IPS-NIHi7 (cell line): Measurements from ENCODE around the gene SLN.
A peak's percentile ranks its signal among the peaks of the same experiment; 100 is the strongest.

Experiments
- DNase-seq: peaks from one replicate; pipeline ENCODE4 v3.0.0; 2012; ENCODE audit warnings: mixed read lengths; ENCODE audit errors: extremely low spot score

Gene SLN

GRCh38 chr11:107719557-107720302 is 7.9 kb upstream of the SLN start:
- no peak for DNase-seq

DNA sequence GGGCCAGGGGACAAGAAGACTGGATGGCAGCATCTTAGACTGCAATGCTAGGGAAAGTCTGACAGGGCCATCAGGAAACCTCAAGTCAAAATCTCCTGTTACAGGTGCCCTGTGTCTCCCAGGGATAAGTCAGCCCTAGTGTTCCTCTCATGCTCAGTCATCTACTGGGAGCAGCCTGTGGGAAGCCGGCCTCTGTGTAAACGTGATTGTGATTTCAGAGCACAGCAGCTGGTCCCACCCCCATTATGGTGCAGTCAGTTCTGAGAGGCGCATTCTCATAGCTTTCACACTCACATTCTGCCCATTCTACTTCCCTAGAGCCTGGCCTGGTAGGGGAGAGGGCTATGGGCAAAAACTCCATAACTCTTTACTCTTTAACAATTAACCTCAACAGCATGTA is 7.2 kb upstream of the SLN start:
- DNase-seq = no peak

GRCh38 chr11:107716884-107717532 is 5.2 kb upstream of the SLN start:
- DNase-seq = no peak

DNA sequence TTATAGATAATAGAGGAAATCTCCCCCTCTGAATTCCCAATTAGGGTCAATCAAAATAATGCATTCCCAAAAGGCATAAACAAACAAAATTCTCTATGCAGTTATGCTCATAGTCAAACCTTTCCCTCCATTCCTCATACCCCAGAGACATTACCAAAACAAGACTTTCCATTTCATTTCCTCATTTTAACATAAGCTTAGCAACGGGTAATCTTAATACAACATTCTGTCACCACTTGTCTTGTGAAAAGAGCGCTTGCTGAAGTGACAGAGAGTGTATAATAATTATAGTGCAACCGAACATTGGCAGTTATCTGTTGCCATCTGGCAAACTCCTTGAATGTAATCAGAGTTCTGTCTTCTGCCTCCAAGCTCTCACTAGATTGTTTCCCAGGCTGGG is 1.2 kb upstream of the SLN start:
- no peak for DNase-seq

GRCh38 chr11:107710301-107710700 is 1.6 kb downstream of the SLN start:
- no peak for DNase-seq

- no peak for DNase-seq
Observed at GRCh38 chr11:107708792-107709191, 3.1 kb downstream of the SLN start.

DNA sequence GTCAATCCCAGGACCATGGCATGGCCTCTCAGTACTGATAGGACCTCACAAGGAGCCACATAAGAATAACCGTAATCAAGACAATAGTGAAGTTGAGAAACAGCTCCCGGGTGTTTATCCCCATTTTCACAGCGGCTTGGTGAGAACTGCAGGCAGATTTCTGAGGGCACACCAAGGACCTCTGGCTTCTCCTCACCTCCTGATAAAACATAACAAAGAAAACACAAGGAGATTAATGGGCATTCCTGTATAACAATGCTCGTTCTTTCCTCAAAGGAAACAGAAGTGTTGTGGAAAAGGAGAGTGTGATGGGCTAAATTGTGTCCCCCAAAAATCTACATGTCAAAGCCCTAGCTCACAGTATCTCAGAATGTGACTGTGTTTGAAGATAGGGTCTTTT is 4.0 kb downstream of the SLN start:
- peak; percentile 26 for DNase-seq

DNA sequence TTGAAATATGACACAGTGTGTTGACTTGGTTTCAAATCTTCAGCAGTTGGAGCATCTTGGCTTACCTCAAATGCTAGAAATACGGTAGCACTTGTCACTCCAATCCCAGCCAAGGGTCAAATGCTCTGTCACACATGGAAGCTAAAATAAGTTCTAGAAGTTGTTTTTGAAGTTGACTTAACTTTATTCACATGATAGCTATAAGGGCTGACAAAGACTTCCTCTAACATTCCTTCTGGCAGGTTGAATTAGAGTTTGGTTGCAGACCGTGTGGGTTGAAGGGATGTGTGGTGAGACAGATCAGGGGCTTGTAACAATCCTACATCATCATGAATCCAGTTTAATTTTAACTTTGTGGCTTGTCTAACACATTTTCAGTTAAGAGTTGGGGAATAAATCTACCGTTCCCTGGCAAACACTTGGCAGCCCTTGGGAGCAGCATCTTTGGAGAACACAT is 4.6 kb downstream of the SLN start:
- DNase-seq = no peak

GRCh38 chr11:107706531-107706930 is 5.3 kb downstream of the SLN start:
- DNase-seq = no peak

DNA sequence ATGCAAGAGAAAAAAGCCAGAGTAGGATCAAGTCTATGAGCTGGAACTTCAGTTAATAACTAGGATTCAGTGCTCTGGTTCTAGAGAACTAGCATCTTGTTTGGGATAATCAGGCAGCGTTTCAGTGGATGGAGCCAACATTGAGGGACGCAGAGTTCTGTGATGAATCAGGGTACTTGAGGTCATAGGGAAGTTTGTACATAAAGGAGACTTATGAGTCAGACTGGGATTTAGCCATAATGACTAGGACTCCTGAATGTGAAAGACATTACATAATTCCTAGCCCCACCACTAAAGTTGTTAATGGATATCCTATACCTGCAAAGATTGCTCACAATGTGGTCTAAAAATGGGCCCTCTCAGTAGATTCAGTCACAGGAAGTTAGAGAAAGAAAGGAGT is 6.8 kb downstream of the SLN start:
- DNase-seq = no peak

GRCh38 chr11:107704451-107704850 is 7.4 kb downstream of the SLN start:
- DNase-seq = no peak

DNA sequence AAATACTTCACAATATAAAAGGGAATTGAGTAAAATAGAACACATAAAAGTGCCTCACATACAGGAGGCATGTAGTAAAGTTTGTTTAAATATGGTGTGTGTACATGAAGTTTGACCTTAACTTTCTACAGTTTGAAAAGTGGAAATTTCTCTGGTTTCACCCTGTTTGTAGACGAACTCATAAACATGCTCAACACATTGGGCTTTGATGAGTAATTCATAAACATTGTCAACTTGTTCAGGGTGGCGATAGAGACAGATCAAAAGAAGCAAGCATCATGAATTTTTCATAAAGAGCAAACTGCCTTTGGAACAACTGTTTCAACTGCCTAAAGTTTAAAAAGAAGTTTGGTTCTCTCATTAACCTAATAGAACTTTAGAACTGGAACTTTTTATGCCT is 9.1 kb downstream of the SLN start:
- no peak for DNase-seq

DNA sequence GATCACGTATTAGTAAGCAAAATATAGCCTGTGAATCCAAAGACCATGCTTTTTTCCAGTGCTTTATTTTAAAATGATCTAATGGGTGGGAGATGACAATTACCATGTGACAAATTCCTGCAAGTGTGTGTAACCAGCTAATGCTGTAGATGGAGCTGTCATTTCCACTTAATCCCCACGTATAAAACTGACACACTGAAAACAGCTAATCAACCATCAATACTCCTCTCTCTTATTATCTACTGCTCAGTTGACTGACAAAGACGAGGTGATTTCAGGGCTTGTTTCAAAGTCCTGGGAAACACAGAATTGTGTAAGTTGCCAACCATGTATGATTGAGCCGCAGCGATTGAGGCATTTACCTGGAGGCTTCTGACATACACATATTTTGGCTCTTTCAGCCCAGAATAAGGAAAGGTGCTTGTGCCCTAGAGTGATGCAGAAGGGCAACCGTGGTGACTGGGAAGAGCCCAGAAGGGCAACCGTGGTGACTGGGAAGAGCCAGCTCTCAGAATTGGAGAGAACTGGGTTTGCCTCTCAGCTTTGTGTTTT is 9.7 kb downstream of the SLN start:
- no peak for DNase-seq

- DNase-seq = no peak
Observed at GRCh38 chr11:107699371-107700285, 12.2 kb downstream of the SLN start.

GRCh38 chr11:107697291-107697690 is 14.6 kb downstream of the SLN start:
- no peak for DNase-seq

DNA sequence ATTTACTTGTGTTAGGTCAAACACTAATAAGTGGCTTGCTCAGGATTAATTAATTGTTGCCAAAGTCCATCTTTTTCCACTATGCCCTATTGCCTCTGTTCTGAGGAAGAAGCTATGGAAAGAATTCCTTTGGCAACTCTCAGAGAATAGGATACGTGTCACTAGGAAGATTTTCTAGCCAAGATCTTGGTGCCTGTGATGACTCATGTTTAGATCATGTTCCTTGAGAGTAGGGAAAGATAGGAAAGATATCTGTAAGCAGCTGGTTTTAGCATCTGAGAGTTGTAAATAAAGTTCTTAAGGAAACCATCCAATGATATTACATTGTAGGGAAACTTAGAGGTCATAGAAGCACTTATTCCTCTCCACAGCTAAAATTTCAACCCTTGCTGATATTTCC is 15.7 kb downstream of the SLN start:
- no peak for DNase-seq

- no peak for DNase-seq
Observed at GRCh38 chr11:107695446-107695845, 16.4 kb downstream of the SLN start.

GRCh38 chr11:107691000-107691750 is 20.7 kb downstream of the SLN start:
- DNase-seq = no peak

GRCh38 chr11:107689317-107690202 is 22.3 kb downstream of the SLN start:
- DNase-seq = peak; percentile 65

DNA sequence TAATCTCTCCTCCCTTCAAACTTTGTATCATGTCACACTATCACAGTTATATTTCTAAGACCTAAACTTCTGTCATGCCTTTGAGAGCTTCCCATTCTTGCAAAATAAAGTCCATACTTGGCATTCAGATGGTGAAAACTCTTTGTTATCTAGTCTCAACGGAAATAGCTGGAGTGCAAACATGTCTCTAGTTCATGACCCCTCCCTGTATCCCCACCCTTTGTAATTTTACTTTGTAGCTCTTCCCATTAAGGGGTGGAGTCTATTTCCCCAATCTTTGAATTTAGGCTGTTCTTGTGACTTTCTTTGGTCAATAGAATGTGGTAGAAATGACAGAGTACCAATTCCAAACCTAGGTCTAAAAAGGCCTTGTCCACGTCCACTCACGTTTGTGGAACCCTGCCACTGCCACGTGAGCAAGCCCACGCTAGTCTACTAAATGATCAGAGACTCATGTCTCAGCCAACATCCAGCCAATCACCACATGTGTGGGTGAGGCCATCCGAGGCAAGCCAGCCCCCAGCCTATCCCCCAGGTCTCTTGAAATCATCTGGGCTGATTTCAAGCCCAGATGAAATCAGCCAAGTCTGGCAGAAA is 23.4 kb downstream of the SLN start:
- DNase-seq = no peak
